Karpas-422 (cell line): ENCODE measurements around the gene SRGAP1. TPM values are rescaled to one million over a fixed set of nuclear protein-coding genes. Genes with fewer than 3 reads are reported as not detected.

Experiments used
- DNase-seq: peaks from one replicate; pipeline ENCODE4 v3.0.0-alpha.2; 2015
- H2AFZ ChIP-seq: fragments of 200-600 bp; sonication (generic); 2 replicates; pipeline ENCODE4 v1.6.1; 2014; ENCODE audit warnings: antibody characterized with exemption, low read length, mixed read lengths
- H3K27ac ChIP-seq: fragments of 200-600 bp; sonication (generic); 2 replicates; pipeline ENCODE4 v1.5.1; 2014; ENCODE audit warnings: mild to moderate bottlenecking, low read length, moderate library complexity
- H3K27me3 ChIP-seq: fragments of 200-600 bp; sonication (generic); 2 replicates; pipeline ENCODE4 v1.6.1; 2014; ENCODE audit warnings: low read length, mixed read lengths
- H3K36me3 ChIP-seq: fragments of 200-600 bp; sonication (generic); 2 replicates; pipeline ENCODE4 v1.6.1; 2014; ENCODE audit warnings: low read length, mixed read lengths; ENCODE audit not compliant: insufficient read depth
- H3K4me1 ChIP-seq: fragments of 200-600 bp; sonication (generic); 2 replicates; pipeline ENCODE4 v1.6.1; 2014; ENCODE audit warnings: mild to moderate bottlenecking, low read length, mixed read lengths
- H3K4me2 ChIP-seq: fragments of 200-600 bp; sonication (generic); 2 replicates; pipeline ENCODE4 v1.6.1; 2014; ENCODE audit warnings: low read length, low read depth, mild to moderate bottlenecking; ENCODE audit not compliant: poor library complexity, severe bottlenecking
- H3K4me3 ChIP-seq: fragments of 200-600 bp; sonication (generic); 2 replicates; pipeline ENCODE4 v1.5.1; 2014; ENCODE audit warnings: mild to moderate bottlenecking, antibody characterized with exemption, low read length, mixed read lengths
- H3K79me2 ChIP-seq: fragments of 200-600 bp; sonication (generic); 2 replicates; pipeline ENCODE4 v1.6.1; 2014; ENCODE audit warnings: mild to moderate bottlenecking, low read length, mixed read lengths
- H3K9ac ChIP-seq: fragments of 200-600 bp; sonication (generic); 2 replicates; pipeline ENCODE4 v1.6.0; 2014; ENCODE audit warnings: low read length
- H3K9me2 ChIP-seq: fragments of 200-600 bp; sonication (generic), shearing (Covaris generic); replicated peaks from 2 replicates; pipeline ENCODE4 v1.6.0; 2014; ENCODE audit warnings: mild to moderate bottlenecking, low read length, moderate library complexity; ENCODE audit not compliant: insufficient read depth
- H3K9me3 ChIP-seq: fragments of 300-700, 200-600 bp; sonication (generic); 2 replicates; pipeline ENCODE4 v1.6.1; 2014; ENCODE audit warnings: low read length, mixed read lengths
- H4K20me1 ChIP-seq: fragments of 200-600 bp; sonication (generic); 2 replicates; pipeline ENCODE4 v1.6.1; 2014; ENCODE audit warnings: mild to moderate bottlenecking, antibody characterized with exemption, low read length, low read depth; ENCODE audit not compliant: insufficient read depth
- total RNA-seq: library from RNA; depleted of rRNA; stranded (reverse); fragments of >200 nt; shearing (Covaris generic); gene quantifications from 2 replicates; pipeline ENCODE4 v1.2.3, GENCODE V29; 2014; ENCODE audit warnings: low replicate concordance

SRGAP1 gene
- total RNA-seq, 1 experiment from 2014 or later: not detected

DNA sequence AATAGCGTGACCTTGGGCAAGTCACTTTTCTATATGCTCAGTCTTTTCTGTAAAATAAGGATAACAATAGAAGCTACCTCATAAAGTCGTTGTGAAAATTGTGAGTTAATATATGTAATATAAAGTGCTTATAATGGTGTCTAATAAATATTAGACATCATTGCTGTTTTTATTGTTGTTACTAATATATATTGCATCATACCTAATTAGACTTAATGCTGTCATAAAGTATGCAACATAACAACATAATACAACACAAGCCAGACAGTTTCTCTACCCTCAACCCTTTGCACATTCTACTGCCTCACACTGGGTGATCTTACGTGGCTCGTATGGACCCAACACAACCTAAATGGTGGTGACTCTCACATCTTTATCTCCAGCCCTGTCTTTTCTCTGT lies 240.7 kb downstream of the SRGAP1 start:
- H3K9me3 ChIP-seq: no peaks in the 10 kb centered on the region
- H3K4me1 ChIP-seq: no peaks in the 10 kb centered on the region
- no peaks in the 10 kb centered on the region for H3K27me3 ChIP-seq
- H3K27ac ChIP-seq: no peak overlapping the region
- no peaks in the 10 kb centered on the region for H3K9me2 ChIP-seq
- H4K20me1 ChIP-seq: no peaks in the 10 kb centered on the region
- H3K4me2 ChIP-seq: no peak overlapping the region
- H3K79me2 ChIP-seq: no peaks in the 10 kb centered on the region
- H3K9ac ChIP-seq: no peak overlapping the region
- H2AFZ ChIP-seq: no peak overlapping the region
- no peak overlapping the region for H3K4me3 ChIP-seq
- no peaks in the 10 kb centered on the region for H3K36me3 ChIP-seq
- DNase-seq: no peak

DNA sequence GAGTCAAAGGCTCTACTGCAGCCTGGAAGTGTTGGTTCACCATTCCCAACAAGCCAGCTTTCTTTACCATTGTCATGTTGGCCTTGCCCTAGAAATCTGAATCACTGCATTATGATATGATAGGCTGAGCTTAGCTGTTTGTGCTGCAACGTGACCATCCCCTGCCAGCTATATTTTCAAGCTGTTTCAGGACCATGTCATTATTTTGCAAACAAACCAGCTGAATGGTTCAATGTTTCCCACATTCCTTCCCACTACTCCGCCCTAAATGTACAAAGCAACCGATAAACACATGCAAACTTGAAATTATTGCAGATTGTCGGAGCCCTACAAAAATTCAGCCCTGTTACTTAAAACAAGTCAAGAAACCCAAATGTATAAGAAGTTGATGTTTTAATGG lies 241.5 kb downstream of the SRGAP1 start:
- no peaks in the 10 kb centered on the region for H3K36me3 ChIP-seq
- no peaks in the 10 kb centered on the region for H3K4me1 ChIP-seq
- H3K9ac ChIP-seq: no peak overlapping the region
- H3K79me2 ChIP-seq: no peaks in the 10 kb centered on the region
- no peaks in the 10 kb centered on the region for H3K9me2 ChIP-seq
- no peaks in the 10 kb centered on the region for H3K27me3 ChIP-seq
- no peak for DNase-seq
- H3K9me3 ChIP-seq: no peaks in the 10 kb centered on the region
- H3K27ac ChIP-seq: no peak overlapping the region
- no peak overlapping the region for H3K4me3 ChIP-seq
- H4K20me1 ChIP-seq: no peaks in the 10 kb centered on the region
- H2AFZ ChIP-seq: no peak overlapping the region
- no peak overlapping the region for H3K4me2 ChIP-seq

DNA sequence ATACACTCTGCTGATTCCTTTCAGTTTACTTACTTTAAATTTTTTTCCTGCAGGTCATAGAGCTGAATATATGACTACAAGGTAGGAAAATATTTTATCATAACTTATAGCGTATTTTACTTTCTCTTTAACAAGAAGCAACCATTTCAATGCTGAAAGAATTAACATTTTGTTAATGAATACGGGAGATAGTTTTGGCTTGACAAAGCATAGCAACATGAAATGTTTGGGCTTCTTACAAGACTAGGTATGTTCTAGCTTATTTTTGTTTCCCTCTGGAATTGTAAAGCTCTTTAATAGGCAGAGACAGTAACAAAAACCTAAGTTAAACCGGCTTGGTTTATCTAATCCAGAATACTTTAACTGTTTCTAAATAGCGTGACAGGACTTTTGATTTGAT lies 242.4 kb downstream of the SRGAP1 start:
- DNase-seq: no peak
- H3K79me2 ChIP-seq: no peaks in the 10 kb centered on the region
- H3K4me3 ChIP-seq: no peak overlapping the region
- no peaks in the 10 kb centered on the region for H3K4me1 ChIP-seq
- no peaks in the 10 kb centered on the region for H3K9me3 ChIP-seq
- H3K36me3 ChIP-seq: no peaks in the 10 kb centered on the region
- H4K20me1 ChIP-seq: no peaks in the 10 kb centered on the region
- no peaks in the 10 kb centered on the region for H3K9me2 ChIP-seq
- H3K4me2 ChIP-seq: no peak overlapping the region
- H3K27ac ChIP-seq: no peak overlapping the region
- no peaks in the 10 kb centered on the region for H3K27me3 ChIP-seq
- no peak overlapping the region for H3K9ac ChIP-seq
- H2AFZ ChIP-seq: no peak overlapping the region

DNA sequence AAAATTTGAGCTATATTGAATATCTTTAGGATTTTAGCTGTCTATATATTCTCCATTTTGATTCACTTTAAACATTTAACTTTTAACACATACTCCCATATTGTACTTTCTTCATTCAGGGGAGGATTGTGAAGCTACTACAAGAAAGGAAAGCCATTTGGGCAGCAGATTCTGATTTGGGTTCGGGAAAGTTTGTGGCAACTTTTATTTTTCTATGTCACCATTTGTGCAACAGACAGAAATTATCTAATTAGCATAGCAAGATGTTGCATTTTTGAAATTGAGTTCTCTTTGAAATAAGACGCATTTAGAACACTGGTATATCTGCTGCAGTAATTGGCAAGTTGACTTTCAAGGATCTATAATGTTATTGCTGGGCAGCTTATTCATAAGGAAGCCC lies 243.3 kb downstream of the SRGAP1 start:
- Histone ChIP-seq H3K36me3 (no peaks in the 10 kb centered on the region), H3K27ac (no peak overlapping the region), H3K4me2 (no peak overlapping the region)

DNA sequence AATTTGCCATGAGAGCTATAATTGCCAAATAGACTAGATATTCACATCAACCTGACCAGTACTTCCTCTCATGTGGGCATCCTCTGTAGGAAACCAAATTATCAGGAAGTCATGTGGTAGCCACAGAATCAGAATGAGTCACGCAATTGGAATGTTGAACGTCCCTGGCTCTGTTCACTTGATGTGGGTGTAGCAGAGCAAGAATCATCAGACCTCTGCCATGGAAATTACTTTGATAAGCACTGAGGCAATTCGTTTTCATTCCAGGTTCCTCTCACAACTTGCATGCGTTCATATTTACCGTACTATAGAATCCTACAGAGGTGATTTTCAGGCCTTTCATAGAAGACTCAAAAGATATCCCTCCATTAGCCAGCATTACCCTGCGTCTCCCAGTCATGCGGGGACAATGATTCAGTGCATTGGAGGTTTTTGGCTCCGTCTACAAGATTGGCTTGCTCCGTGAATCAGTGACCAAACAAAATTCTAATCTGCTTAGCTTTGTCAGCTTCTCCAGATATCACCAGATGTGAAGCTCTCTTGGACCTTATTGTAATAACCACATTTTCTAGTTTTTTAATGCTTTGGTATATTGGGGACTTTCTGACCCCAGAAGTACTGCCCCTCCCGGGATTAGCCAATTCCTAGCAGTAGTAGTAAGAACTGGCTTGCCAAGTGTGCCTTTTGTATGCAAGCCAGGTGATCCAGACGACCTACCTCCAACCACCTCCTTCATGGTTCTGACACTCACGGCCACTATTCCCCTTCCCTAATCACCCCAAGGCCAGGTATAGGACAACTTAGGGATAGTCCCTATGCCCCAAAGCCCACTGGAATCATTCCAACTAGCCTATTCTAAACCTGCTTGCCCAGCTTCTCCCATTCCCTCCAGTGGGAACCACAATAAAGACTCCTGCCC lies 244.2 kb downstream of the SRGAP1 start:
- H4K20me1 ChIP-seq: no peaks in the 10 kb centered on the region
- H3K27ac ChIP-seq: no peak overlapping the region
- no peak for DNase-seq
- no peak overlapping the region for H2AFZ ChIP-seq
- H3K9me2 ChIP-seq: no peaks in the 10 kb centered on the region
- H3K27me3 ChIP-seq: peaks cover 3% of the 10 kb centered on the region; the same call in 1 of the 2 replicates
- no peaks in the 10 kb centered on the region for H3K4me1 ChIP-seq
- H3K4me2 ChIP-seq: no peak overlapping the region
- H3K9ac ChIP-seq: no peak overlapping the region
- H3K4me3 ChIP-seq: no peak overlapping the region
- no peaks in the 10 kb centered on the region for H3K36me3 ChIP-seq
- no peaks in the 10 kb centered on the region for H3K79me2 ChIP-seq
- H3K9me3 ChIP-seq: no peaks in the 10 kb centered on the region

More for the DNA sequence above, 243.3 kb downstream of the SRGAP1 start:
- no peak for DNase-seq
- no peaks in the 10 kb centered on the region for H3K9me2 ChIP-seq
- H3K27me3 ChIP-seq: peaks cover 3% of the 10 kb centered on the region; the same call in 1 of the 2 replicates
- peak overlapping the region; percentile 43; the same call in 1 of the 2 replicates for H2AFZ ChIP-seq
- no peak overlapping the region for H3K4me3 ChIP-seq
- no peaks in the 10 kb centered on the region for H3K79me2 ChIP-seq
- H3K4me1 ChIP-seq: no peaks in the 10 kb centered on the region
- no peaks in the 10 kb centered on the region for H4K20me1 ChIP-seq
- H3K9me3 ChIP-seq: no peaks in the 10 kb centered on the region
- no peak overlapping the region for H3K9ac ChIP-seq

DNA sequence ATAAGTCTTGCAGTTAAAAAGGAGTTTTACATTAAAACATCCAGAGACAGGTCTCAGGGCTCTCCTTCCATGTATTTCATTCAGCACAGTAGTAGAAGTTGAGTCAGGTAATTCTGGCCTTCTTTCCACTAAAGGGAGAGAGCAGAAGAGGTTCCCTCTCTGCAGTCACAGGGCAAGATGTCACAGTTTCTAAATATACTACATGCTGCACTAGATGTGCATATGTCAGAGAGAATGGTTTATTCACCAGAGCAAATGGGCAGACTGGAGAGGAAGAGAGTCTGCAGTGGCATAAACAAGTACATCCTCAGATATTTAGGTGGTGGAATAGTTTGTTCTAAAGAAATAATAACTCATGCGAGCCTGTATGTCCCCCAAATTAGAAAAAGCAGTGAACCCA lies 245.5 kb downstream of the SRGAP1 start:
- DNase-seq: no peak
- Histone ChIP-seq H3K4me2 (no peak overlapping the region), H3K9ac (no peak overlapping the region)

DNA sequence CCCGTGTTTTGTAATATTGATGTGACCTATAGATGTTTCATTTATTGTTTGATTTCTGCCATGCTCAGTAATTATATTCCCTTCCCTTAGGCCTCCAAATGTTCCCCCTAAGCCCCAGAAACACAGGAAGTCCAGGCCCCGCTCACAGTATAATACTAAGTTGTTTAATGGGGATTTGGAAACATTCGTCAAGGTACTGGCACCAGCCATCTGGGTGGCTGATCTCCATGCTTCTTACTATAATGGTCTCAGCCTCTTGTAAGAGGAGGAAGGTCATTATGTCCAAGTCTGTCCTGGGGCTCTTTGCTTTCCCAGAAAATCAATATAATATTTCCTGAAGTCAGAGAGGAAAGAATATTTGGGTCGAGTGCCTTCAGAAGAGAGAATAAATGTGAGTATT lies 246.7 kb downstream of the SRGAP1 start:
- no peaks in the 10 kb centered on the region for H3K9me2 ChIP-seq
- H4K20me1 ChIP-seq: no peaks in the 10 kb centered on the region
- peaks cover 3% of the 10 kb centered on the region; the same call in 1 of the 2 replicates for H3K27me3 ChIP-seq
- H3K79me2 ChIP-seq: no peaks in the 10 kb centered on the region
- no peak for DNase-seq
- no peak overlapping the region for H2AFZ ChIP-seq
- H3K9me3 ChIP-seq: no peaks in the 10 kb centered on the region
- H3K36me3 ChIP-seq: no peaks in the 10 kb centered on the region
- no peak overlapping the region for H3K4me2 ChIP-seq
- H3K27ac ChIP-seq: no peak overlapping the region
- no peak overlapping the region for H3K4me3 ChIP-seq
- no peak overlapping the region for H3K9ac ChIP-seq
- H3K4me1 ChIP-seq: no peaks in the 10 kb centered on the region

More for the DNA sequence above, 245.5 kb downstream of the SRGAP1 start:
- H2AFZ ChIP-seq: no peak overlapping the region
- no peaks in the 10 kb centered on the region for H3K79me2 ChIP-seq
- no peaks in the 10 kb centered on the region for H3K9me3 ChIP-seq
- H3K4me1 ChIP-seq: no peaks in the 10 kb centered on the region
- no peaks in the 10 kb centered on the region for H3K9me2 ChIP-seq
- H3K27ac ChIP-seq: no peak overlapping the region
- no peak overlapping the region for H3K4me3 ChIP-seq
- H3K36me3 ChIP-seq: no peaks in the 10 kb centered on the region
- peaks cover 3% of the 10 kb centered on the region; the same call in 1 of the 2 replicates for H3K27me3 ChIP-seq
- H4K20me1 ChIP-seq: no peaks in the 10 kb centered on the region

DNA sequence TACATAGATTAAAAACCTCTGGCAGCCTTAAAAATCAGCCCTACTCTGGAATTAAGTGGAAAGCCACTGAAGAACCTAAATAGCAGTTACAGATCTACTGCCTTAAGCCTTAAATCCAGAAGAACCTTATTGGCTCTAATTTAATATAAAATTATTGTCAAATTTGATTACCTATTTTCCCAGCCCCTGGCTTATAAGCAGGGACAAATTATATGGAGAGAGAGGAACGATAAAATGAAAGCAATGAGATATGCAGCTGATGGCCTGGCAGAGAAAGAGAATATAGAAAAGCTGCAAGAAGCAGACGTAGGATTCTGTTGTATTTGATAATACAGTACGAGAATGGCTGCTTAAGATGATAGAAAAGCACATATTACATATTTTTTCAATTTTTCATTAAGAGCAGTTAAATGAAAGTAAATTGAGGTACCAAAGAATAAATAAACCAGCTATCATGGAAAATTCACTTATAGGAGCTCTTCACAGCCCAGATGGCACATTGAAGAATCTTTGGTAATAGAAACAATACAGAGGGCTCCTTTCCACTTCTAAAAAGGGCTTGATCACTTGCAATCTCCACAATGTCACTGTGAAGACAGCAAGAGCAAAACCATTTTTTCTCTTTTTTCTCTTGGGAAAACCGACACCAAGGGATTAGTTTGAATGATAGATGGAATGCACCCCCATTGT lies 248.2 kb downstream of the SRGAP1 start:
- H3K4me2 ChIP-seq: no peak overlapping the region
- H3K27ac ChIP-seq: no peak overlapping the region
- no peak for DNase-seq
- no peaks in the 10 kb centered on the region for H3K9me3 ChIP-seq
- H3K36me3 ChIP-seq: no peaks in the 10 kb centered on the region
- H3K9ac ChIP-seq: no peak overlapping the region
- no peaks in the 10 kb centered on the region for H3K9me2 ChIP-seq
- no peaks in the 10 kb centered on the region for H3K79me2 ChIP-seq
- H3K4me3 ChIP-seq: no peak overlapping the region
- peaks cover 3% of the 10 kb centered on the region; the same call in 1 of the 2 replicates for H3K27me3 ChIP-seq
- no peaks in the 10 kb centered on the region for H4K20me1 ChIP-seq
- no peak overlapping the region for H2AFZ ChIP-seq
- no peaks in the 10 kb centered on the region for H3K4me1 ChIP-seq
